Prostate gland (tissue), 2 donors: ENCODE measurements around the gene TMPRSS11B.

Source experiments
- POLR2A ChIP-seq: fragments of 450-650 bp; IDR thresholded peaks from one replicate; pipeline ENCODE4 v1.6.1; 2016; ENCODE audit warnings: antibody characterized with exemption, mild to moderate bottlenecking
- POLR2AphosphoS5 ChIP-seq: sonication (generic); formaldehyde crosslinking; IDR thresholded peaks from one replicate; pipeline ENCODE4 v1.6.1; 2017; ENCODE audit warnings: antibody characterized with exemption
- TF ChIP-seq, protein P1 (sequence below), 4 experiments: fragments of 200-600 bp in 2 of 4; fragments of 450-650 bp in 2 of 4; sonication (generic) in 2 of 4; IDR thresholded peaks; 1 replicate in 3 of 4; 2 replicates in 1 of 4; pipeline ENCODE4 v1.5.1; 2016 to 2019; ENCODE audit warnings: antibody characterized with exemption in 4 of 4, mild to moderate bottlenecking in 2 of 4, moderate library complexity in 2 of 4

DNA sequence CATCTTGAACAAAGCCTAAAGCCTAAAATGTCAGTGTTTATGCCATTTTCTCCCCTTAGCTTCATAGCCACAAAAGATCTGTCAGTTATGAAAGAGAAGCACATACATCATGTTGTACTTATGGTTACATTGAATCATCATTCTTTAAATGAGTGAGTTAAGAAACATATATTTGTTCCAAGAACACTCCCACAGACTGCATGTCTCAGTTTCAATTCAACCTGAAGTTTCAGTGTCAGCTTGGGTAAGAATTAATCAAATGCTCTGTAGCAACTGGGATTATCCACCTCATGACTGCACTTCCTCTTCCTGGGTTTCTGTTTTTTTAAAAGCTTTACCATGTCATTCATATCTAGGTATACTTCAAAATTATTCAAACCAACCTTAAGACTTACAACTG lies 3.9 kb upstream of the TMPRSS11B start:
- TF ChIP-seq, protein P1, sequence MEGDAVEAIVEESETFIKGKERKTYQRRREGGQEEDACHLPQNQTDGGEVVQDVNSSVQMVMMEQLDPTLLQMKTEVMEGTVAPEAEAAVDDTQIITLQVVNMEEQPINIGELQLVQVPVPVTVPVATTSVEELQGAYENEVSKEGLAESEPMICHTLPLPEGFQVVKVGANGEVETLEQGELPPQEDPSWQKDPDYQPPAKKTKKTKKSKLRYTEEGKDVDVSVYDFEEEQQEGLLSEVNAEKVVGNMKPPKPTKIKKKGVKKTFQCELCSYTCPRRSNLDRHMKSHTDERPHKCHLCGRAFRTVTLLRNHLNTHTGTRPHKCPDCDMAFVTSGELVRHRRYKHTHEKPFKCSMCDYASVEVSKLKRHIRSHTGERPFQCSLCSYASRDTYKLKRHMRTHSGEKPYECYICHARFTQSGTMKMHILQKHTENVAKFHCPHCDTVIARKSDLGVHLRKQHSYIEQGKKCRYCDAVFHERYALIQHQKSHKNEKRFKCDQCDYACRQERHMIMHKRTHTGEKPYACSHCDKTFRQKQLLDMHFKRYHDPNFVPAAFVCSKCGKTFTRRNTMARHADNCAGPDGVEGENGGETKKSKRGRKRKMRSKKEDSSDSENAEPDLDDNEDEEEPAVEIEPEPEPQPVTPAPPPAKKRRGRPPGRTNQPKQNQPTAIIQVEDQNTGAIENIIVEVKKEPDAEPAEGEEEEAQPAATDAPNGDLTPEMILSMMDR (IDR thresholded peaks at IDR 0.05): no peak
- TF ChIP-seq POLR2A (no peak), POLR2AphosphoS5 (no peak)
